Ishikawa (cell line): ENCODE data around the gene MTSS2.
A peak's percentile ranks its signal among the peaks of the same experiment; 100 is the strongest.

ENCODE experiments used
- CEBPB ChIP-seq: IDR thresholded peaks from 2 replicates; pipeline ENCODE4 v1.6.1; 2012
- CREB1 ChIP-seq: IDR thresholded peaks from 2 replicates; pipeline ENCODE4 v1.6.1; 2012; ENCODE audit warnings: low read depth
- EGR1 ChIP-seq: IDR thresholded peaks from 2 replicates; pipeline ENCODE4 v1.6.1; 2012
- EP300 ChIP-seq: IDR thresholded peaks from 2 replicates; pipeline ENCODE4 v1.6.1; 2012; ENCODE audit warnings: borderline replicate concordance
- FOXM1 ChIP-seq: IDR thresholded peaks from 2 replicates; pipeline ENCODE4 v1.6.1; 2012; ENCODE audit warnings: low read depth, borderline replicate concordance
- MAX ChIP-seq: IDR thresholded peaks from 2 replicates; pipeline ENCODE4 v1.6.1; 2012
- NFIC ChIP-seq: IDR thresholded peaks from 2 replicates; pipeline ENCODE4 v1.6.1; 2012
- RAD21 ChIP-seq: IDR thresholded peaks from 2 replicates; pipeline ENCODE4 v1.6.1; 2012; ENCODE audit warnings: low read depth
- TAF1 ChIP-seq: IDR thresholded peaks from 2 replicates; pipeline ENCODE4 v1.6.1; 2012; ENCODE audit warnings: low read depth, mild to moderate bottlenecking
- TCF12 ChIP-seq: IDR thresholded peaks from 2 replicates; pipeline ENCODE4 v1.6.1; 2012; ENCODE audit warnings: low read depth
- TEAD4 ChIP-seq: IDR thresholded peaks from 2 replicates; pipeline ENCODE4 v1.6.1; 2012
- USF1 ChIP-seq: IDR thresholded peaks from 2 replicates; pipeline ENCODE4 v1.6.1; 2012
- YY1 ChIP-seq: IDR thresholded peaks from 2 replicates; pipeline ENCODE4 v1.6.1; 2012; ENCODE audit warnings: low read depth
- ZBTB7A ChIP-seq: IDR thresholded peaks from 2 replicates; pipeline ENCODE4 v1.6.1; 2012; ENCODE audit warnings: low read depth
- TF ChIP-seq, protein P1 (sequence below): IDR thresholded peaks from 2 replicates; pipeline ENCODE4 v1.6.1; 2012; ENCODE audit warnings: low read depth, mild to moderate bottlenecking

MTSS2 gene

GRCh38 chr16:70703041-70703834 lies 17.4 kb upstream of the MTSS2 start:
- TF ChIP-seq TEAD4 (peak; percentile 60), ZBTB7A (0 out of 2 replicates have a peak, but pooled peaks have one; percentile 45), EGR1 (no peak), MAX (peak; percentile 46), USF1 (no peak)

GRCh38 chr16:70702624-70703023 lies 16.8 kb upstream of the MTSS2 start:
- TF ChIP-seq FOXM1 (no peak), EP300 (no peak), USF1 (no peak), CEBPB (no peak), TAF1 (no peak), ZBTB7A (no peak), CREB1 (no peak), EGR1 (no peak), RAD21 (no peak), TEAD4 (no peak), NFIC (no peak)
- TF ChIP-seq, protein P1, sequence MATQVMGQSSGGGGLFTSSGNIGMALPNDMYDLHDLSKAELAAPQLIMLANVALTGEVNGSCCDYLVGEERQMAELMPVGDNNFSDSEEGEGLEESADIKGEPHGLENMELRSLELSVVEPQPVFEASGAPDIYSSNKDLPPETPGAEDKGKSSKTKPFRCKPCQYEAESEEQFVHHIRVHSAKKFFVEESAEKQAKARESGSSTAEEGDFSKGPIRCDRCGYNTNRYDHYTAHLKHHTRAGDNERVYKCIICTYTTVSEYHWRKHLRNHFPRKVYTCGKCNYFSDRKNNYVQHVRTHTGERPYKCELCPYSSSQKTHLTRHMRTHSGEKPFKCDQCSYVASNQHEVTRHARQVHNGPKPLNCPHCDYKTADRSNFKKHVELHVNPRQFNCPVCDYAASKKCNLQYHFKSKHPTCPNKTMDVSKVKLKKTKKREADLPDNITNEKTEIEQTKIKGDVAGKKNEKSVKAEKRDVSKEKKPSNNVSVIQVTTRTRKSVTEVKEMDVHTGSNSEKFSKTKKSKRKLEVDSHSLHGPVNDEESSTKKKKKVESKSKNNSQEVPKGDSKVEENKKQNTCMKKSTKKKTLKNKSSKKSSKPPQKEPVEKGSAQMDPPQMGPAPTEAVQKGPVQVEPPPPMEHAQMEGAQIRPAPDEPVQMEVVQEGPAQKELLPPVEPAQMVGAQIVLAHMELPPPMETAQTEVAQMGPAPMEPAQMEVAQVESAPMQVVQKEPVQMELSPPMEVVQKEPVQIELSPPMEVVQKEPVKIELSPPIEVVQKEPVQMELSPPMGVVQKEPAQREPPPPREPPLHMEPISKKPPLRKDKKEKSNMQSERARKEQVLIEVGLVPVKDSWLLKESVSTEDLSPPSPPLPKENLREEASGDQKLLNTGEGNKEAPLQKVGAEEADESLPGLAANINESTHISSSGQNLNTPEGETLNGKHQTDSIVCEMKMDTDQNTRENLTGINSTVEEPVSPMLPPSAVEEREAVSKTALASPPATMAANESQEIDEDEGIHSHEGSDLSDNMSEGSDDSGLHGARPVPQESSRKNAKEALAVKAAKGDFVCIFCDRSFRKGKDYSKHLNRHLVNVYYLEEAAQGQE = no peak

DNA sequence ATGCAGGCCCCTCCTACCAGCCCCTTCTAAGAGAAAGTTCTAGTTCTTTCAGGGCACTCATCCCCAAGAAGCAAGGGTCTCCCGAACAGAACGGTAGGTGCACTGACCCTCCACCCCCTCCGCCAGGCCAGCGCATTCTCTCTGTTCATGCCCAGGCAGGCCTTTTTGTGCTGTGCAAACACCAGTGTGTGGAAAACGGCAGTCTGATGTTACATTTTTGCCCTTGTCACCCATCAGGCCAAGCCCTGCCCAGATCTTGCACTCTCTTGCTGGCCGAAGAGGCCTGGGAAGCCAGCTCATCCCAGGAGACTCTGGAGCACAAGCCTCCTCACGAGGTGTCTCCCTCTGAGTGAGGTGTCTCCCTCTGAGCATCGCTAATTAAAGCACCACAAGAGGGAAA lies 16.1 kb upstream of the MTSS2 start:
- TF ChIP-seq TCF12 (no peak), ZBTB7A (no peak), TAF1 (no peak), EGR1 (no peak), EP300 (no peak), TEAD4 (no peak), RAD21 (no peak), USF1 (no peak), CEBPB (no peak), MAX (no peak), NFIC (no peak), YY1 (no peak), CREB1 (no peak)
- TF ChIP-seq, protein P1 = no peak

GRCh38 chr16:70701596-70701995 lies 15.7 kb upstream of the MTSS2 start:
- TF ChIP-seq FOXM1 (no peak), CREB1 (no peak), RAD21 (no peak), EP300 (no peak), USF1 (no peak), TAF1 (no peak), TCF12 (no peak), ZBTB7A (no peak), MAX (no peak), YY1 (no peak), CEBPB (no peak), NFIC (no peak)
- TF ChIP-seq, protein P1 = no peak
